NCI-H146 treated with DMSO at 0.1 percent for 48 hours (cell line): Measurements from ENCODE around the gene CDK6.

Source experiments
- DNase-seq: peaks from one replicate; lab custom pipeline; 2025; ENCODE audit not compliant: unreplicated experiment; lab: John Stamatoyannopoulos, UW

Gene CDK6

DNA sequence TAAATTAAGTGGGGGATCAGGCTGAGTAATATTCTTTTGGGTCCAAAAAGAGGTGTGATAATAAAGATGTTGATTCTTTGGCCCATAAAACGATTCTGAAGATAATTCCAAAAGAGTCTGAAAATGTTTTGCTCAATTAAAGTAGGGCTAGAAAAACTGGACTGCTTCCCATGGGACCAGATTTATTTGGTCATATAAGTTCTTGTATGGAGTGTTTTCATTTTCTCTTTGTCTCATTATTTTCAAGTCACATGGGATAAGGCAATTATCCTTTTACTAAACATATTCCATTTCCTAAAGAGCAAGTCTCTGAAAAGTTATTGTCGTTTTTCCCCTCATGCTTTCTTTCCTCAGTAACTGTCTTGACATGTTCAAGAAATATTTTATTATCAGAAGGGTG lies 41.5 kb downstream of the CDK6 start:
- no peak for DNase-seq

DNA sequence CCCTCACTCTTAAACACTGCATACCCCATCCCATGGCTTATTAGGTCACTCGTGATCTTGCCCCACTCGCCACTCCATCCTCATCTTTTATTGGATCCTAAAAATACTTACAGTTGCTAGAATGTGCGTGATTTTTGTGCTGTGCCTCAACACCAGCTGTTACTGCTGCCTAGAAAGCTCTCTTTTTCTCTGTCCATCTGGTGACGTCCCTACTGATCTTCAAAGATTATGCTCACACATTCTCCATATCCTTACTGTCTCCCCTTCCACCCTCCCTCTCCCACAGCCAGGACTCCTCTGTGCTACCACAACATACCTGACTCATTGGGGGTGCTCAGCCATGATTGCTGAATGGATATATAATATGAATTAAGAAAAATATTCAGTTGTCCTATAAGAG lies 42.0 kb downstream of the CDK6 start:
- DNase-seq: no peak

DNA sequence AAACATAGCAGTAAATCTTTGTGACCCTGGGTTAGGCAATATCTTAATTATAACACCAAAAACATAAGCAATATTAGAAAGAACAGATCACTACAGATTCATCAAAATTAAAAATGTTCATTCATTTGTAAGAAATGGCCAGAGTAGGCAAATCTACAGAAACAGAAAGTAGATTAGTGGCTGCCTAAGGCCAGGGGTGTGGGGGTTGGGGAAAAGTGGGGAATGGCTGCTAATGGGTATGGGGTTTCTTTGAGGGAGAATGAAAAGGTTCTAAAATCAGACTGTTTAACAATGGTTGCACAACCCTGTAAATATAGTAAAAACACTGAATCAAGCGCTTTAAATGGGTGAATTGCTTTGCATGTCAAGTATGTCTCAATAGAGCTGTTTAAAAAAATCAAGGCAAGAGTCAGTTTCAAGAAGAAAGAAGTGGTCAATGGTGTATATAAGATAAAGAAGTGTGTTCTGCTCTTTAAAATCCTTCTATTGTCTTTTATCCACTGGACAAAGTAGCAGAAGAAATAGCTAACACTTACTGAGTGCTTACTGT lies 42.6 kb downstream of the CDK6 start:
- DNase-seq: no peak

DNA sequence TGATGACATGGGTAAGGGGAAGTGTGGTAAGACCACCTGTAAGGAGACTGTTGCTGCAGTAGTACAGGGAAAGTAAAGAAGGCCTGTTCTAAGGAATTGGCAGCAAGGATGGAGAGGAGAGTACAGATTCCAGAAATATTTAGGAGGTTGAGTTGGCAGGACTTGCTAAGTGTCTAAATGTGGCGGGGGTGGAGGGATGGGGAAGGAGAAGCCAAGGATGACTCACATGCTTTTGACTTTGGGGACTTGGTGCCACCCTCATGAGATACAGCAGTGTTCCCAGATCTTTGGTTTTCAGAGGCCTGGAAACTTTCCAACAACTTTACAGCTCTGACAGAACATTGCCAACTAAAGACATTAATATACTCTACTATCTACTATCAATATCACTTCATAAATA lies 45.4 kb downstream of the CDK6 start:
- no peak for DNase-seq

DNA sequence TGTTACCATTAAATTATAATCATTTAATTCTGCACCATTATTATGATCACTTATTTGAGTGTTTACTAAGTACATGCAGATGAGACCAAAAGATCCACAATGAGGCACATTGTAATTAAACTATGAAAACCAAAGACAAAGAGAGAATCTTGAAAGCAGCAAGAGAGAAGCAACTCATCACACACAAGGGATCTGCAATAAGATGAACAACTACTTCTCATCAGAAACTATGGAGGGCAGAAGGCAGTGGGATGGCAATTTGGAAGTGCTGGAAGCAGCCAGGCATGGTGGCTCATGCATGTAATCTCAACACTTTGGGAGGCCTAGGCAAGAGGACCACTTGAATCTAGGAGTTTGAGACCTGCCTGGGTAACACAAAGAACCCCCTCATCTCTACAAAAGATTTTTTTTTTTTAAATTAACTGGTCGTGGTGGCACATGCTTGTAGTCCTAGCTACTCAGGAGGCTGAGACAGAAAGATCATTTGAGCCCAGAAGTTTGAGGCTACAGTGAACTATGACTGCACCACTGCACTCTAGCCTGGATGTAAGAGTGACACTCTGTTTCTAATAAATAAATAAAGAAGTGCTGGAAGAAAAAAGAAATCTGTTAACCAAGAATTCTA lies 47.7 kb downstream of the CDK6 start:
- no peak for DNase-seq

DNA sequence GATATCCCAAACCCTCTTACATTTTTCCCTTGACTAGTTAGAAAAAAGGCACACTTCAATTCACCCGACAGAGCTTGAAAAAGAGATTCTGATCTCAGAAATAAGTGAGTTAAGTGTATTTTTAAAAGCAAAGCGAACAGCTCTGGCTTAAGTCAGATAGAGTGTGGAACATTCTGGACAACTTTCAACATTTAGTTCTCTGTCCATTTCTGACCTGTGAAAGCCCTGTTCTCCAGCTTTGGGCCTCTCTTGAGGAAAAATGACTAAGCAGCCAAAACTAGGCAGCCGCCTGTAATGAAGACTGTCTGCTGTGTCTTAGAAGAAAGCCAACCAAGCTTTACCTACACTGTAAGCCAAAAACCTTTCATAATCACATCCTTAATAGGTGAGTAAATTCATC lies 50.5 kb downstream of the CDK6 start:
- DNase-seq: no peak

DNA sequence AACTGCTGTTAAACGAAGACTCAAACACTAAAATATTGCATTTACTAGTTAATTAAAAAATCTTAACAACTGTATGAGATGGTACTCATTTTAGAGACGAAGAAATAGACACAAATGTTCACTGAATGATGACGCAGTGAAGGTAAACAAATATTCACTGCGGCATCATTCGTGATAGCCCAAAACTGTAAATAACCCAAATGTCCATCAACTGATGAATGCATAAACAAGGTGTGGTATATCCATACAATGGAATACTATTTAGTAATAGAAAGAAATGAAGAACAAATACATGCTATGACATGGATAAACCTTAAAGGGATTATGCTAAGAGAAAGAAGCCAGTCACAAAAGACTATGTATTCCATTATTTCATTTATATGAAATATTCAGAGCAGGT lies 51.4 kb downstream of the CDK6 start:
- DNase-seq: no peak

DNA sequence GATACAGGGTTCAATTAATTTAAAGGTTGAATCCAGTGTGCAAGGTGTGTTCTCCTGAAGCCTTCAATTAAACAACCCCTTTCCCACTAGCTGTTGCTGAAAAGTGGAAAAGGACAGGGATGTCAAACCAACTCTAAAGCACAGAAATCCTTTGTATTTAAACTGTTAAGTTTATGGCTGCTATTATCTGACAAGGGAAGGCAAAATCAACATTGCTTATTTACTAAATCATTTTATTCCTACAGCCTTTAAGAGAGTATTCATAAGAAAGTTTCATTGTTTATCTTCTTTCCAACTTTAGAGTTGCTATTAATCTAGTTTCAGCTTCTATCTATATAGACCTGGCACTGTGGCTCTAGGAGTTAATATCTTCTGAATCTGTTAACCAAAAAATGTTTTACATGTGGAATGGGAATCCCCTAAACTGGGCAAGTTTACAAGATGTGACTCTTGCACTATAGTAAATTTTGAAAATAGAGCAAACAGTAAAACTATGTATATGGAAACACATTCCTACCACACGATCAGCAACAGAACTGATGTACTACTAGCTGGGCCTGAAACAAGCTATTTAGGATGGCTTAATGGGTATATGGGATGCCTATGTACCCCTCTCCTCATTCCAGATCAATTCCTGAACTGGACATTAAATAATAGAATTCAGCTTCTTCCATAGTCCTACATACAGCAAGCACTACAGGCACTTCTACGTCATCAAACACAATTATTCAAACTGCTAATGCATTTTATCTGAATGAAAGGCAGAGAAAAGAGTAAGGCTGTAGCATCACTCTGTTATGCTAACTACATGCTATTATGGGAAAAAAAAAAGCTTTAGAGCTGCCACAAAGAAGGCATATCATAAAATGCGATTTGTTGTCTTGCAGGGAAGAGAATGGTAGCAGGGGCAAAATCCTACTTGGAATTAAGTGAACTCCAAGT lies 52.8 kb downstream of the CDK6 start:
- no peak for DNase-seq

DNA sequence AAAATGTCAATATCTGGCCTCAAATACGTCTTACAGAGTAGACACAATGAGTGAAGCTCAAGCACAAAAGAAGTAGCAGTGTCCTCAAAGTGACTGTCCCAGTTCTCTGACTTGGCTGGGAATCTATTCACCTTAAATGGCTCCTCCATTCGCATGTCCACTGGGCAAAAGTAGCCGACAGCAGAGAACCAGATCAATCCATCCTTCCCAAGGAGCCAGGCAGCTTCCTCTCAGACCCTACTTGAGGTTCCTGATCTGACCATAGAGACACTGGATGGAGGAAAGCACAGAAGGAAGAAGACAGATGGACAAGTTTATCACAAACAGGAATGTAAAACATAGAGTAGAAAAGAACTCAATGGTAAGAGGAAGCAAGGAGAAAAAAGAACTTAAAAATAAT lies 53.5 kb downstream of the CDK6 start:
- no peak for DNase-seq

DNA sequence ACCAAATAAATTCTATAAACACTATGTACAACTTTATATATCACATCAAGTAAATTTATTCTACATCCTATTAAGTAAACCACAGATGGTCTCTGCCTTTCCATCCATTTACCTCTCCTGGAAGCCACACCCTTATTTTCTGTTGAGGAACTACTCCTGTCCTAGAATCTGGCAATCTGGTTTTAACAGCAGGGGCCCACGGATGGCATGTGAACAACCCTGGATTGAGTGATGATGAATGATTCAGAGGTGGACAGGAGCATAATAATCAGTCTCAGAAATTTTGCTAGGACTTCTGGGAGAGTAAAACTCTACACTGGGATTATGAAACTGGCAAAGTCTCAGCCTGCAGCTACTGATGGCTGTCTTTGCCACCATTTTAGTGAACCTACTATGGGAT lies 54.1 kb downstream of the CDK6 start:
- DNase-seq: no peak

DNA sequence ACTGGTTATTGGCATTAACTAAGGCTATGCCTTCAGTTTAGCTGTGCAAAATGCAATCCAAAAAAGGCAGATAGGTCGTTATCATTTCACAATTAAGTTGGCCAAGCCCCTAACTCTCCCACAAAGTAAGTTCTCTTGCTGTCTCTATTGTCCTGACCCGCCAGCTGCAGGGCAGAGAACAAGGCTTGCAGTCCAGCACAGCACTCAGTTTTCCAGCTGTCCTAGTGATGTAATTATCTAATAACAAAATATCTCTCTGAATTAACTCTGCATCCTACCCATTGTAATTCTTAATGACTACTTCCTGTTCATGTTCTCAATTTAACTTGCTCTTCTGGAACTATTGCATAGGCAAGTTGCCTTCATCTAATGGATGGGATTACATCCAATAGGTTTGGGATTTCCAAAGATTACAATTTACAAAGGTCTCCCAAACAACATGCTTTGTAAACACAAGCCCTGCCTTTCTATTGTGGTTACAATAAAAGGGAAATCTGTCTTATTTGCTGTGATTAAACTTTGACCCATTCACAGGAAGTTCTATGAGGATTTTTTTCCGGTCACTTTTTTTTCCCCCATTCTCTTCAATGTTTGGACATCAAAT lies 55.2 kb downstream of the CDK6 start:
- DNase-seq: peak; percentile 78

DNA sequence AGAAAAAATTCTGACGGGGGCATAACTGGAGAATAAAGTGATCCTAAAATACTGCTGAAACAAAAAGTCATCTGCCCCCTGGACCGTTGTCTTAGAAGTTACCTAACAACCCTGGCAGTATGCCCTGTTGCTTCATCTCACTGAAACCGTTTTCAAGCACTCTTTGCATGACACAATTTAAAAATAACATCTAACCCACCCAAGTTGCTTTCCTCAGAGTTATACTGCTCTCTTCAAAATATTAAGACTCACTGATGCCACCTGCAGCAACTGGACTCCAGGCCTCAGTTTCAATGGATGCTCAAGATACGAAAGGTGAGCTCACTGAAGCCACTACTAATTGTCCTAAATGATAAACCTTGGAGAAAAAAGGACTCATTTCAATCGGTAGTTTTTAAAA lies 57.4 kb downstream of the CDK6 start:
- DNase-seq: no peak

DNA sequence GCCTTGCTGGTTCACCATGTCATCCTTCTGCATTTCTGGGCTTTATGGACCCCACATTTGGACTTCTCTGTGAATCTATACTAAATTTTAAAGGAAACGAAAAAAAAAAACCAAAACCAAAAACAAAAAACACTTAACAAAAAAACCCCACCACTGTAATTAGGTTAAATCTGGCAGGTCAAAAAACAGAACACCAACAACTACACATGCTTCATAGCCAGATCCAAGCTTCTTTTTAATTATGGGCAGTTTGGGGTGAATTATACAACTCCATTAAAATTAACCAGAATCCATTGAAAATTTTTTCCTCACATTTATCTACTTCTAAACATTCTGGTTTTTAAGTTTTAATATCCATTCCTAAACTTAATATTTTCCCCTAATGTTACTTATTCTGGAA lies 58.4 kb downstream of the CDK6 start:
- DNase-seq: no peak

DNA sequence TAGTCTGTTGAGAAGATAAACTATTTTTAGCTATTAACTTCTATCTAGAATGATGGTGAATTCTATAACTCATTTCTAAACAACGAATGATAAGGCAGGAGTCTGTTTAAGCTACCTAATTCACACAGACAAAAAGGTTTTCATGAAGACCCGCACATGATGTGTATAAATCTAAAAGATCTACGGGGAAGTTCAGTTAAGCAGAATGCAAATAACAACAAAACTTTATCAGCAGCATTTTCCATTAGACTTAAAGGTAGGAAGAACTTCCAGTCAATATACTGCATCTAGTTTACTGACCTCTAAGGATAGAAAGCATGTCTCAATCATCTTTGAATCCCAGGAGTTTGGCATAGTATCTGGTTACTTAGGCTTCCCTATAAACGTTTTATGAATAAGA lies 62.6 kb downstream of the CDK6 start:
- DNase-seq: no peak

DNA sequence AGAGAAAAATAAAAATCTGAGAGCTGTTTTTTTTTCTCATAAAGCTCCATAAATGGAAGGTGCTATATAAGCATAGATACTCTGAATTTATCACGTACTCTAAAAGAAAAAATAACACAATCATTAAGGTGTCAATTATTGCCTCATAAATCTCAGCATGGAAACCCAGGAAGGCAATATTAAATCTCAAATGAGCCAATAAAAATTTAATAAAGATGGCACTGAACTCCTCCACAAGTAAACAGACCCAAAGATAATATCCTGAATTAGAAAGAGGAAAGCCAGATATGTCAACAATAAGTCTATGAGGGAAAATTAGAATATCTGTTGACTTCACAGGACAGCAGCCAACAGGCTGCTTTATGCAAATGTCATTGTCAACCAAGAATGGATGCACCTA lies 66.5 kb downstream of the CDK6 start:
- DNase-seq: no peak

DNA sequence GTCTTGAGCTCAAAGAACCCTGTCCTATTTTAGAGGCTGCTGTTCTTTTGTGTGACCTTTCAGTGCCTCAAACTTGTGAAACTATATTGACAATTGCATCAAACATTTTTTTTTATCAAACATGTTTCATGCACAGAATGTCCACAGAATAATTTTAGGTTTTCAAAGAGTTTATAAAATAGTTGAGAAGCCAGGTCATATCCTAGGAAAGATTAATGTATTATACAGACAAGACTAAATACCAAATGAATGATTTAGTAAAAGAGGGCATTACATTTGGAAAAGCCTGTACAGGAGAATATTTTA lies 67.0 kb downstream of the CDK6 start:
- DNase-seq: no peak

DNA sequence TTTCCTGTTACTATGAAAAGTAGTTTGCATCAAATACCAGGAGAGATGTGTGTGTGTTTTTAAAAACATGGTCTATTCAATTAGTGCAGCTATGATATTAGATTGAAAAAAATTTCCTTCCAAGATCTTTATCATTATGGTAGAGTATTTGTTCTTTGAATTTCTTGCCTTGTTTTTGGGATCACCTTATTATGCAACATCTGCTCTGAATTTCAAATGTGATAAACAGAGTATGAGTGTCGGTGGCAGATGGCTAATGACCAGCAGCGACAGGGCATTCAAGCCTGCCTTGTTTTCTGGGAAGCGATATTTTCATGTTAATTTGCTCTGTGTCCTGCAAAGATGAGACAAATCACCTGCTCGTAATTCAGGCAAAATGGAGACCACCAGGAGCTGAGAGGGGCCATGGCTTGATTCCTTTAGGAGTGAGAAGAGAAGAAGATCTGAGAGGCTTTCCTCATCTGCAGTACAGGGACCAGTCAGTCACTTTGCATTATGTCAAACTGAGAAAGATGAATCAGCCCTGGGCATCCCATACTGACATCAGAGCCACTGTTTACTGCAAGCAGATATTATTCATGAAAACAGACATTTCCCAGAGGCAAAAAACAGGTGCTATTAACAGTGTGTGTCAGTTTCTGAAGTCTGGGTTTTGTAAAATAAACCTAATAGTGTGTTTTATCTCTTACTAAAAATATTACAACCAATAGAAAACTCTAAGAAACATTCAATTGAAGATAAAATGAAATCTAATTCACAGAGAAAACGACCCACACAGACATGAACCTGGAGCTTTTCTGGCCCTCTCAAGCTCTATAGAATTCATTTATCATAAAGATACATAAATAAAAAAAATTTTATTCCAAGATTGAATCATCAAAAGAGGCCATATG lies 67.6 kb downstream of the CDK6 start:
- DNase-seq: no peak

DNA sequence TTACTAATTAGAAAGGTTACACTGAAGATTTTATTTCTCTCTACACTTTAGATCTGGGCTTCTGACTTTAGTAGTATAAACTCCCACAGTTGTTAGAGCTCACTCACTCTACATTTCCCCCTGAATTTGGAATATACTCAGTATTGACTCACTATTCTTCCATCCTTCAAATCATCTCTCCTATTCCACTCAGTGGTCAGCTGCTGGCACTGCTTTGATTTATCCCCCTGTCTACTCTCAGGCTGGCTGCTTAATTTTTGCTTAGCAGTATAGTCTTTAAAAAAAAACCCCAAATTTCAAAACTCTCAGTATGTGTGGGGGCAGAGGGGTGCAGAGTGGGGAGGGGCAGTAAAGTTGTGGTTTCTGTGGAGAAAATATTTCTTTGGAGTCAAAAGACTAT lies 68.9 kb downstream of the CDK6 start:
- no peak for DNase-seq

DNA sequence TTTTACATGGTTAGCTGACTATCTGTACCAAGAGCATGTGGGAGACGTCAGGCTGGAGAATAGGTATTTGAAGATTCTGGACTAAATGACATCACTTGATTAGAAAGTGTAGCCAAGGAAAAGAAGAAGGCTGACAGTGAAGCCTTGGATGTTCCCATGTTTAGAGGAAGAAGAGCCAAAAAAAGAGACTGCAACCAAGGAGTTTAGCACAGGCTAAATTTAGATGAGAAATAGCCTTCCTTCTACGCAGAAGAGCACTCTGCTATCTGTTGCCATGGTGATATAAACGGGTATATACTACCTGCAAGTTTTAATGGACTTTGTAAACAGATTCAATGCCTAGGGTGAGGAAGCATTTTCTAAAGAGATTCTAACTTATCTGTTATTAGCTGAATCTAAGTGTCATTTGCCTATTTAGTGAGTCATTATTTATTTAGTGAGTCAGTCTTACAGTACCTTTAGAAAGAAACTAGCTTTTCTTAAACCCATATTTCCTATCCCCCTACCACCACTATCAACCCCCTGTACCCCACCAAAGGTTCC lies 69.8 kb downstream of the CDK6 start:
- no peak for DNase-seq

DNA sequence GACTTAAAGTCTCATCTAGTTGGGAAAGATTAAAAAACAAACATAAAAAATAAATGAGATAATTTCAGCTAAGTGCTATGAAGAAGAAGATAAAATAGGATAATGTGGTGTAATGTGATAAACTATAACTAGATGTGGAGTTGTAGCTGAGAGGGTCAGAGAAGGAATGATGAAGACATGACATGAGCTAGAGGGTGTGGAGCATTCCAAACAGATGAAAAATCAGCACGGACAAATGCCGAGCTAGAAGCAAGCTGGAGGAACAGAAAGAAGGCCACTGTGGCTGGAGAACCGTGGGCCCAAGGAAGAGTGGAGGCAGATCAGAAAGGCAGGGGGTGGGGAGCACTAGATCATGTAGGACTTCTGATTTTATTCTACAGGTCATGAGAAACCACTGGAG lies 70.6 kb downstream of the CDK6 start:
- DNase-seq: no peak
